Loucy (cell line): Measurements from ENCODE around the gene MARCHF11.

Experiments used
- H2AFZ ChIP-seq: fragments of 200-600 bp; sonication (generic); 2 replicates; pipeline ENCODE4 v1.6.0; 2016; ENCODE audit warnings: antibody characterized with exemption, mild to moderate bottlenecking, low read length, moderate library complexity
- H3F3A ChIP-seq: fragments of 200-600 bp; 2 replicates; pipeline ENCODE4 v1.6.0; 2016; ENCODE audit warnings: antibody characterized with exemption, low read depth, mild to moderate bottlenecking
- H3K27me3 ChIP-seq: fragments of 200-600 bp; sonication (generic); 2 replicates; pipeline ENCODE4 v1.6.1; 2014; ENCODE audit warnings: low read length, mild to moderate bottlenecking; ENCODE audit not compliant: insufficient read depth, poor library complexity, severe bottlenecking
- H3K36me3 ChIP-seq: fragments of 200-600 bp; sonication (generic); 2 replicates; pipeline ENCODE4 v1.6.1; 2016; ENCODE audit warnings: low read length; ENCODE audit not compliant: insufficient read depth
- H3K4me1 ChIP-seq: fragments of 200-600 bp; sonication (generic); 2 replicates; pipeline ENCODE4 v1.5.1; 2014; ENCODE audit warnings: low read length, mild to moderate bottlenecking; ENCODE audit not compliant: insufficient read depth, poor library complexity, severe bottlenecking
- H3K4me2 ChIP-seq: fragments of 200-600 bp; sonication (generic); 2 replicates; pipeline ENCODE4 v1.6.0; 2014; ENCODE audit warnings: antibody characterized with exemption, low read length, low read depth, mild to moderate bottlenecking; ENCODE audit not compliant: poor library complexity, severe bottlenecking
- H3K4me3 ChIP-seq: fragments of 200-600 bp; sonication (generic); 2 replicates; pipeline ENCODE4 v1.5.1; 2014; ENCODE audit warnings: low read length, mild to moderate bottlenecking, mixed read lengths; ENCODE audit not compliant: poor library complexity, severe bottlenecking
- H3K79me2 ChIP-seq: fragments of 200-600 bp; sonication (generic); 2 replicates; pipeline ENCODE4 v1.6.1; 2014; ENCODE audit warnings: low read length; ENCODE audit not compliant: insufficient read depth
- H3K9ac ChIP-seq: fragments of 200-600 bp; sonication (generic); 2 replicates; pipeline ENCODE4 v1.6.0; 2014; ENCODE audit warnings: mild to moderate bottlenecking, low read depth, low read length, moderate library complexity; ENCODE audit not compliant: poor library complexity, severe bottlenecking
- H3K9me2 ChIP-seq: fragments of 200-600 bp; sonication (generic); replicated peaks from 2 replicates; pipeline ENCODE4 v1.6.1; 2016; ENCODE audit warnings: low read depth, low read length, mixed read lengths
- H3K9me3 ChIP-seq: fragments of 200-600 bp; sonication (generic); 2 replicates; pipeline ENCODE4 v1.6.1; 2014; ENCODE audit warnings: mild to moderate bottlenecking, antibody characterized with exemption, low read length, low read depth; ENCODE audit not compliant: insufficient read depth
- H4K20me1 ChIP-seq: fragments of 200-600 bp; sonication (generic); 2 replicates; pipeline ENCODE4 v1.6.0; 2014; ENCODE audit warnings: antibody characterized with exemption, low read length, mild to moderate bottlenecking; ENCODE audit not compliant: insufficient read depth, poor library complexity, severe bottlenecking
- EZH2phosphoT487 ChIP-seq: fragments of 200-600 bp; IDR thresholded peaks from 2 replicates; pipeline ENCODE4 v1.6.1; 2018; ENCODE audit warnings: antibody characterized with exemption, mild to moderate bottlenecking, moderate library complexity, borderline replicate concordance
- TF ChIP-seq, protein P1 (sequence below): fragments of 200-600 bp; sonication (generic); conservative IDR thresholded peaks from 2 replicates; pipeline ENCODE4 v1.5.1; 2014; ENCODE audit warnings: mild to moderate bottlenecking, antibody characterized with exemption, low read length

MARCHF11 gene

DNA sequence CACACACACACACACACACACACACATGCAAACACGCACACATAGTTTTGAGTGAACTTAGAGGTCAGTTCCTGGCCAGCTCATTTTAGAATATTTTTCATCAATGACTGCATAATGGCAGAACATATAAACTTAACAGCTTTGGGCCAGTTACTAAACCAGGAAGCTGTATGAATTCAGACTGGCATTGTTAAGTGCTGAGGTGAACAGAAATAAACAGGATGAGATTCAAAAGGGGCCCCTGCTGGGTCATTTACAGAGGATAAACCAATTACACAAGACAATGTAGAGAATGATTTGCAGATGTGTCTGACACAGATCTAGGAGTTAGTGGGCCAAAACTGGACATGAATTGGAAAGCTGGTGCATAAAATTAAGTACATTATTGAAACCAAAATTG lies 44.6 kb downstream of the MARCHF11 start:
- Histone ChIP-seq H4K20me1 (no peaks in the 10 kb centered on the region), H2AFZ (no peak overlapping the region)

DNA sequence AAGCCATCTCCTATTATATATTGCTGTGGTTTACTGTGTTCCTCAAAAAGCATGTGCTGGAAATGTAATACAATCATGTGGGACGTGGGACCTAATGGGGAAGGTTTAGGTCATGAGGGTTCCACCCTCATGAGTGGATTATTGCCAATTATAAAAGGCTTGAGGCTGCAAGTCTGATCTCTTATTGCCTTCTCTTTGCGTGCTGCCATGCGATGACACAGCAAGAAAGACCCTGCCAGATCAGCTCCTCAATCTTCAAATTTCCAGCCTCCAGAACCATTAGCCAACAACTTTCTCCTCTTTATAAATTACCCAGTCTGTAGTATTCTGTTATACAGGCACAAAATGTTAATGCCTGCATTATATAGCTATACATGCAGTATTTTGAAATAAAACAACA lies 45.4 kb downstream of the MARCHF11 start:
- TF ChIP-seq EZH2phosphoT487: no peak
- TF ChIP-seq, protein P1, sequence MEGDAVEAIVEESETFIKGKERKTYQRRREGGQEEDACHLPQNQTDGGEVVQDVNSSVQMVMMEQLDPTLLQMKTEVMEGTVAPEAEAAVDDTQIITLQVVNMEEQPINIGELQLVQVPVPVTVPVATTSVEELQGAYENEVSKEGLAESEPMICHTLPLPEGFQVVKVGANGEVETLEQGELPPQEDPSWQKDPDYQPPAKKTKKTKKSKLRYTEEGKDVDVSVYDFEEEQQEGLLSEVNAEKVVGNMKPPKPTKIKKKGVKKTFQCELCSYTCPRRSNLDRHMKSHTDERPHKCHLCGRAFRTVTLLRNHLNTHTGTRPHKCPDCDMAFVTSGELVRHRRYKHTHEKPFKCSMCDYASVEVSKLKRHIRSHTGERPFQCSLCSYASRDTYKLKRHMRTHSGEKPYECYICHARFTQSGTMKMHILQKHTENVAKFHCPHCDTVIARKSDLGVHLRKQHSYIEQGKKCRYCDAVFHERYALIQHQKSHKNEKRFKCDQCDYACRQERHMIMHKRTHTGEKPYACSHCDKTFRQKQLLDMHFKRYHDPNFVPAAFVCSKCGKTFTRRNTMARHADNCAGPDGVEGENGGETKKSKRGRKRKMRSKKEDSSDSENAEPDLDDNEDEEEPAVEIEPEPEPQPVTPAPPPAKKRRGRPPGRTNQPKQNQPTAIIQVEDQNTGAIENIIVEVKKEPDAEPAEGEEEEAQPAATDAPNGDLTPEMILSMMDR: no peak
- no peak overlapping the region for H2AFZ ChIP-seq
- no peak overlapping the region for H3K4me3 ChIP-seq
- H3K9me3 ChIP-seq: no peaks in the 10 kb centered on the region; the same call in 1 of the 2 replicates
- H3K9me2 ChIP-seq: no peaks in the 10 kb centered on the region
- no peaks in the 10 kb centered on the region for H3K79me2 ChIP-seq
- no peaks in the 10 kb centered on the region for H3F3A ChIP-seq
- no peak overlapping the region for H3K4me2 ChIP-seq
- H4K20me1 ChIP-seq: no peaks in the 10 kb centered on the region
- no peaks in the 10 kb centered on the region for H3K27me3 ChIP-seq
- no peaks in the 10 kb centered on the region for H3K36me3 ChIP-seq
- no peaks in the 10 kb centered on the region for H3K4me1 ChIP-seq
- H3K9ac ChIP-seq: no peak overlapping the region

More for the DNA sequence above, 44.6 kb downstream of the MARCHF11 start:
- Histone ChIP-seq H3K79me2 (no peaks in the 10 kb centered on the region), H3K4me1 (no peaks in the 10 kb centered on the region), H3K9me2 (no peaks in the 10 kb centered on the region), H3K4me2 (no peak overlapping the region), H3K9ac (no peak overlapping the region), H3K4me3 (no peak overlapping the region), H3K9me3 (peaks cover 3% of the 10 kb centered on the region), H3K36me3 (no peaks in the 10 kb centered on the region), H3K27me3 (no peaks in the 10 kb centered on the region), H3F3A (no peaks in the 10 kb centered on the region)
- TF ChIP-seq, protein P1: no peak
- TF ChIP-seq EZH2phosphoT487: no peak

DNA sequence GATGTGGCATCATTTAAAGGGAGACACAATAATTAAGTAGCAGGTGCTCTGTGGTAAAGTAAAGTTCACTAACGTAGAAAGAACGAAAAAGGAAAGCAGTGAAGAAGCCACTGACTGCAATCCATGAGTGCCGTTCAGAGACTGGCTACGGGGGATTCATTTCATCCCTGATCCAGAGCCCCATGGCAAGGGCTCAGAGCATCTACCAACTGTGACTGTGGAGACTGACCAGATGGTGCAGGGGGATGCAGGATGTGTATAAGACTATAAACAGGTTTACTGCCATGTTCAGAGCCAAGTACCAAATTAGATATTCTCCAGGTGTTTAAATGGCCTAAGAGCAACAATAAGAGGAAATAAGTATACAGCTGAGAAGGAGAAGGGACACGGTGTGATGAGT lies 47.7 kb downstream of the MARCHF11 start:
- TF ChIP-seq, protein P1: no peak
- no peak for TF ChIP-seq EZH2phosphoT487
- Histone ChIP-seq H3K36me3 (no peaks in the 10 kb centered on the region), H3K27me3 (no peaks in the 10 kb centered on the region), H3K79me2 (no peaks in the 10 kb centered on the region), H3K4me3 (no peak overlapping the region), H3K9ac (no peak overlapping the region), H3K4me2 (no peak overlapping the region), H3F3A (no peaks in the 10 kb centered on the region), H3K9me3 (no peaks in the 10 kb centered on the region), H4K20me1 (no peaks in the 10 kb centered on the region), H3K9me2 (no peaks in the 10 kb centered on the region), H3K4me1 (no peaks in the 10 kb centered on the region), H2AFZ (no peak overlapping the region)
